GM10266 (cell line): ENCODE data around the gene PAPSS1.

ENCODE experiments used
- DNase-seq: peaks from one replicate; pipeline ENCODE4 v3.0.0; 2012; ENCODE audit errors: extremely low spot score
- CTCF ChIP-seq: IDR thresholded peaks from 2 replicates; pipeline ENCODE4 v1.5.1; 2012; ENCODE audit warnings: mild to moderate bottlenecking, low read depth; ENCODE audit not compliant: control insufficient read depth, insufficient read depth; ENCODE audit errors: missing control alignments

Gene PAPSS1

GRCh38 chr4:107570952-107571351, 149.1 kb downstream of the PAPSS1 start:
- DNase-seq: no peak
- TF ChIP-seq CTCF: no peak

GRCh38 chr4:107564326-107564725, 155.7 kb downstream of the PAPSS1 start:
- TF ChIP-seq CTCF: no peak
- no peak for DNase-seq
